ENCODE data around the gene KIF1C.

The KIF1C gene

GRCh38 chr17:4969047-4969550 lies 28.7 kb upstream of the KIF1C start:
- peak in 1 of 3 experiments; percentile 42 for DNase-seq (ENCODE audit: low read depth in 3 of 3)

GRCh38 chr17:4969551-4970173 lies 28.1 kb upstream of the KIF1C start:
- DNase-seq (ENCODE audit: low read depth in 3 of 3): peak in 1 of 3 experiments; percentile 40

- DNase-seq (ENCODE audit: low read depth in 3 of 3): no peak
These were observed 27.5 kb upstream of the KIF1C start for GRCh38 chr17:4970273-4970672.

- no peak for DNase-seq (ENCODE audit: low read depth in 3 of 3)
These were observed 25.9 kb upstream of the KIF1C start for GRCh38 chr17:4971826-4972225.

GRCh38 chr17:4972322-4972721 lies 25.4 kb upstream of the KIF1C start:
- DNase-seq (ENCODE audit: low read depth in 3 of 3): no peak

- DNase-seq (ENCODE audit: low read depth in 3 of 3): no peak
These were observed 25.0 kb upstream of the KIF1C start for GRCh38 chr17:4972752-4973151.

GRCh38 chr17:4973256-4974114 lies 24.3 kb upstream of the KIF1C start:
- DNase-seq (ENCODE audit: low read depth in 3 of 3): no peak

- DNase-seq (ENCODE audit: low read depth in 3 of 3): no peak
These were observed 23.6 kb upstream of the KIF1C start for GRCh38 chr17:4974115-4974670.

GRCh38 chr17:4978726-4979125 lies 19.0 kb upstream of the KIF1C start:
- no peak for DNase-seq (ENCODE audit: low read depth in 3 of 3)

- peak in 1 of 3 experiments; percentile 54 for DNase-seq (ENCODE audit: low read depth in 3 of 3)
These were observed 17.0 kb upstream of the KIF1C start for GRCh38 chr17:4980644-4981216.

- no peak for DNase-seq (ENCODE audit: low read depth in 3 of 3)
These were observed 15.4 kb upstream of the KIF1C start for GRCh38 chr17:4982305-4982704.

GRCh38 chr17:4986403-4986802 lies 11.3 kb upstream of the KIF1C start:
- DNase-seq (ENCODE audit: low read depth in 3 of 3): no peak

GRCh38 chr17:4986951-4987766 lies 10.6 kb upstream of the KIF1C start, which contains the start of gene CAMTA2:
CAMTA2 (minus strand) TSS chr17:4987675; CDS start chr17:4986222, 1,453 bp downstream.
- DNase-seq (ENCODE audit: low read depth in 3 of 3): peak; percentile 74 to 89 (median 84)

GRCh38 chr17:4987767-4988567 lies 9.8 kb upstream of the KIF1C start:
- no peak for DNase-seq (ENCODE audit: low read depth in 3 of 3)

GRCh38 chr17:4994081-4994595 lies 3.6 kb upstream of the KIF1C start:
- no peak for DNase-seq (ENCODE audit: low read depth in 3 of 3)

GRCh38 chr17:4998027-4998731 lies 429 bp downstream of the KIF1C start:
- no peak for DNase-seq (ENCODE audit: low read depth in 3 of 3)

- DNase-seq (ENCODE audit: low read depth in 3 of 3): no peak
These were observed 1.1 kb downstream of the KIF1C start for GRCh38 chr17:4998732-4999429.

- DNase-seq (ENCODE audit: low read depth in 3 of 3): no peak
These were observed 1.8 kb downstream of the KIF1C start for GRCh38 chr17:4999430-5000093.

Measured in stimulated activated CD4-positive, alpha-beta T cell treated with anti-CD3 and anti-CD28 coated beads, TNF-alpha, amount 100 ng/mL, for 24 hours (primary cell).